HG03378 (cell line): ENCODE results near the gene DNM1.

Source experiments
- ATAC-seq: cut with Tn5 transposase; IDR thresholded peaks from one replicate; pipeline ENCODE4 v1.9.1; 2021; ENCODE audit warnings: mild to moderate bottlenecking, moderate library complexity; ENCODE audit not compliant: unreplicated experiment

The DNM1 gene

DNA sequence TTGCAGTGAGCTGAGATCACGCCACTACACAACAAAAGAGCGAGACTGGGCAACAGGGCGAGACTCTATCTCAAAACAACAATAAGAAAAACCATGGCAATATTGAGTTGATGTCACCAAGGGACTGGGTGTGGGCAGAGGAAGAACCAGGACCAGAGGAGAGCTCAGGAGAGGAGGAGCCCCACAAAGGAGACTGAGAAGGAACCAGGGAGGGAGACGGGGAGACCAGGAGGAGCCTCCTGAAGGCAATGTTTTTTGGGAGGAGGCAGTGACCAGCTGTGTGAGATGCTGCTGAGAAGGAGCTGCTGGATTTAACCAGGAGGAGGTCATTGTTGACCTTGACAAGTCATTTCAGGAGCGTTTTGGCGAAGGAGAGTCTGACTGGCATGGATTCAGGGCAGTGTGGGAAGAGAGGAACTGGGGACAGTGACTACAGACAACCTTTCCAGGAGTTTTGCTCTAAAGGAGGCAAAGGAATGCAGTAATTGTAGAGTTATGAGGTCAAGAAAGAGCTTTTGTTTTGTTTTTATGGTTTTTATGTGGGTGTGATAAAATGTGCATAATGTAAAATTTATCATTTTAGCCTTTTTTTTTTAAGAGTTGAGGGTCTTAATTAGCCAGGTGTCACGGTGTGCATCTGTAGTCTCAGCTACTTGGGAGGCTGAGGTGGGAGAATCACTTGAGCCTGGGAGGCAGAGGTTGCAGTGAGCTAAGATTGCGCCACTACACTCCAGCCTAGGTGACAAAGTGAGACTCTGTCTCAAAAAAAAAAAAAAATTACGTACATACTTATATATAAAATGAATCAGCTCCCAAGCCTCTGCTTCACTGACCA lies 101.2 kb downstream of the DNM1 start:
- no peak for ATAC-seq
